Erythroblast (primary cell): ENCODE data around the gene SLC2A10.

Experiments
- GATA1 ChIP-seq: IDR thresholded peaks from 2 replicates; pipeline ENCODE4 v1.6.1; 2011; ENCODE audit warnings: low read depth, mild to moderate bottlenecking, control low read depth, low read length, moderate library complexity
- POLR2A ChIP-seq: IDR thresholded peaks from 2 replicates; pipeline ENCODE4 v1.6.1; 2011; ENCODE audit warnings: mild to moderate bottlenecking, low read length

- TF ChIP-seq POLR2A (no peak), GATA1 (no peak)
These were observed 64.8 kb downstream of the SLC2A10 start for GRCh38 chr20:46774236-46774635.
